GM12872 (cell line): ENCODE measurements around the gene ZFP57.

Source experiments
- TF ChIP-seq, protein P1 (sequence below): IDR thresholded peaks from 3 replicates; pipeline ENCODE4 v1.5.1; 2011; ENCODE audit warnings: low read depth, mild to moderate bottlenecking, low read length, moderate library complexity; ENCODE audit not compliant: insufficient read depth

ZFP57 gene

DNA sequence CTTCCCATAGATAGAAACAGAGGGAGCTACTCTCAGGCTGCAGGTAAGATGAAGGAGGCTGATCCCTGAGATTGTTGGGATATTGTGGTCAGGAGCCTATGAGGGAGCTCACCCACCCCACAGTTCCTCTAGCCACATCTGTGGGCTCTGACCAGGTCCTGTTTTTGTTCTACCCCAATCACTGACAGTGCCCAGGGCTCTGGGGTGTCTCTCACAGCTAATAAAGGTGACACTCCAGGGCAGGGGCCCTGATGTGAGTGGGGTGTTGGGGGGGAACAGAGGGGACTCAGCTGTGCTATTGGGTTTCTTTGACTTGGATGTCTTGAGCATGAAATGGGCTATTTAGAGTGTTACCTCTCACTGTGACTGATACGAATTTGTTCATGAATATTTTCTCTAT is 45.0 kb upstream of the ZFP57 start:
- TF ChIP-seq, protein P1, sequence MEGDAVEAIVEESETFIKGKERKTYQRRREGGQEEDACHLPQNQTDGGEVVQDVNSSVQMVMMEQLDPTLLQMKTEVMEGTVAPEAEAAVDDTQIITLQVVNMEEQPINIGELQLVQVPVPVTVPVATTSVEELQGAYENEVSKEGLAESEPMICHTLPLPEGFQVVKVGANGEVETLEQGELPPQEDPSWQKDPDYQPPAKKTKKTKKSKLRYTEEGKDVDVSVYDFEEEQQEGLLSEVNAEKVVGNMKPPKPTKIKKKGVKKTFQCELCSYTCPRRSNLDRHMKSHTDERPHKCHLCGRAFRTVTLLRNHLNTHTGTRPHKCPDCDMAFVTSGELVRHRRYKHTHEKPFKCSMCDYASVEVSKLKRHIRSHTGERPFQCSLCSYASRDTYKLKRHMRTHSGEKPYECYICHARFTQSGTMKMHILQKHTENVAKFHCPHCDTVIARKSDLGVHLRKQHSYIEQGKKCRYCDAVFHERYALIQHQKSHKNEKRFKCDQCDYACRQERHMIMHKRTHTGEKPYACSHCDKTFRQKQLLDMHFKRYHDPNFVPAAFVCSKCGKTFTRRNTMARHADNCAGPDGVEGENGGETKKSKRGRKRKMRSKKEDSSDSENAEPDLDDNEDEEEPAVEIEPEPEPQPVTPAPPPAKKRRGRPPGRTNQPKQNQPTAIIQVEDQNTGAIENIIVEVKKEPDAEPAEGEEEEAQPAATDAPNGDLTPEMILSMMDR = no peak

DNA sequence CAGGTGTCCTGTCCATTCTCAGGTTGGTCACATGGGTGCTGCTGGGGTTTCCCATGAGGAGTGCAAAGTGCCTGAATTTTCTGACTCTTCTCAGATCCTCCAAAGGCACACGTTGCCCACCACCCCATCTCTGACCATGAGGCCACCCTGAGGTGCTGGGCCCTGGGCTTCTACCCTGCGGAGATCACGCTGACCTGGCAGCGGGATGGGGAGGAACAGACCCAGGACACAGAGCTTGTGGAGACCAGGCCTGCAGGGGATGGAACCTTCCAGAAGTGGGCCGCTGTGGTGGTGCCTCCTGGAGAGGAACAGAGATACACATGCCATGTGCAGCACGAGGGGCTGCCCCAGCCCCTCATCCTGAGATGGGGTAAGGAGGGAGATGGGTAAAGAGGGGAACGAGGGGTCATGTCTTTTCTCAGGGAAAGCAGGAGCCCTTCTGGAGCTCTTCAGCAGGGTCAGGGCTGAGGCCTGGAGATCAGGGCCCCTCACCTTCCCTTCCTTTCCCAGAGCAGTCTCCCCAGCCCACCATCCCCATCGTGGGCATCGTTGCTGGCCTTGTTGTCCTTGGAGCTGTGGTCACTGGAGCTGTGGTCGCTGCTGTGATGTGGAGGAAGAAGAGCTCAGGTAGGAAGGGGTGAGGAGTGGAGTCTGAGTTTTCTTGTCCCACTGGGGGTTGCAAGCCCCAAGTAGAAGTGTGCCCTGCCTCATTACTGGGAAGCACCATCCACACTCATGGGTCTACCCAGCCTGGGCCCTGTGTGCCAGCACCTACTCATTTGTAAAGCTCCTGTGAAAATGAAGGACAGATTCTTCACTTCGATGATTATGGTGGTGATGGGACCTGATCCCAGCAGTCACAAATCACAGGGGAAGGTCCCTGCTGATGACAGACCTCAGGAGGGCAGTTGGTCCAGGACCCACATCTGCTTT is 44.3 kb upstream of the ZFP57 start:
- TF ChIP-seq, protein P1 = no peak

DNA sequence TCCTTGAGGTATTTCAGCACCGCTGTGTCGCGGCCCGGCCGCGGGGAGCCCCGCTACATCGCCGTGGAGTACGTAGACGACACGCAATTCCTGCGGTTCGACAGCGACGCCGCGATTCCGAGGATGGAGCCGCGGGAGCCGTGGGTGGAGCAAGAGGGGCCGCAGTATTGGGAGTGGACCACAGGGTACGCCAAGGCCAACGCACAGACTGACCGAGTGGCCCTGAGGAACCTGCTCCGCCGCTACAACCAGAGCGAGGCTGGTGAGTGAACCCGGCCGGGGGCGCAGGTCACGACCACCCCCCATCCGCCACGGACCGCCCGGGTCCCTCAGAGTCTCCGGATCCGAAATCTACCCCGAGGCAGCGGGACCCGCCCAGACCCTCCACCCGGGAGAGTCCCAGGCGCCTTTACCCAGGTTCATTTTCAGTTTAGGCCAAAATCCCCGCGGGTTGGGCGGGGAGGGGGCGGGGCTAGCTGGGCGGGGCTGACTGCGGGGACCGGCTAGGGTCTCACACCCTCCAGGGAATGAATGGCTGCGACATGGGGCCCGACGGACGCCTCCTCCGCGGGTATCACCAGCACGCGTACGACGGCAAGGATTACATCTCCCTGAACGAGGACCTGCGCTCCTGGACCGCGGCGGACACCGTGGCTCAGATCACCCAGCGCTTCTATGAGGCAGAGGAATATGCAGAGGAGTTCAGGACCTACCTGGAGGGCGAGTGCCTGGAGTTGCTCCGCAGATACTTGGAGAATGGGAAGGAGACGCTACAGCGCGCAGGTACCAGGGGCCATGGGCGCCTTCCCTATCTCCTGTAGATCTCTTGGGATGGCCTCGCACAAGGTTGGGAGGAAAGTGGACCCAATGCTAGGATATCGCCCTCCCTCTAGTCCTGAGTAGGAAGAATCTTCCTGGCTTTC is 43.0 kb upstream of the ZFP57 start:
- TF ChIP-seq, protein P1 = no peak

DNA sequence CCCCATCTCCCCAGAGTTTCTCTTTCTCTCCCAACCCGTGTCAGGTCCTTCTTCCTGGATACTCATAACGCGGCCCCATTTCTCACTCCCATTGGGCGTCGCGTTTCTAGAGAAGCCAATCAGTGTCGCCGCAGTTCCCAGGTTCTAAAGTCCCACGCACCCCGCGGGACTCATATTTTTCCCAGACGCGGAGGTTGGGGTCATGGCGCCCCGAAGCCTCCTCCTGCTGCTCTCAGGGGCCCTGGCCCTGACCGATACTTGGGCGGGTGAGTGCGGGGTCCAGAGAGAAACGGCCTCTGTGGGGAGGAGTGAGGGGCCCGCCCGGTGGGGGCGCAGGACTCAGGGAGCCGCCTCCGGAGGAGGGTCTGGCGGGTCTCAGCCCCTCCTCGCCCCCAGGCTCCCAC is 42.3 kb upstream of the ZFP57 start, which contains the start of gene HLA-F:
HLA-F (plus strand) TSS at position 173 of the 404 bp plus-strand sequence; CDS start at position 203, 30 bp downstream.
- TF ChIP-seq, protein P1 = no peak

DNA sequence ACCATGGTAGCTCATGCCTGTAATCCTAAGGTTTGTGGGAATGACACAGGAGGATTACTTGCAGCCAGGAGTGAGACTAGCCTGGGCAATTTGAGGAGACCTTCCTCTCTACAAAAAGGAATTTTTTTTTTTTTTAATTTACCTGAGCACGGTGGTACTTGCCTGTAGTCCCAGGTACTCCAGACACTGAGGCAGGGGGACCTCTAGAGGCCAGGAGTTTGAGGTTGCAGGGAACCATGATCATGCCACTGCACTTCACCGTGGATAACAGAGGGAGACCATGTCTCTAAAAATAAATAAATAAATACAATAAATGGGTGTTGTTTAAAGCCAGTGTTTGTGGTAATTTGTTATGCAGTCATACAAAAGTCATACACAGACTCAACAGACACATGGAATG is 39.9 kb upstream of the ZFP57 start:
- TF ChIP-seq, protein P1 = peak; percentile 31; the same call in 2 of the 3 replicates

DNA sequence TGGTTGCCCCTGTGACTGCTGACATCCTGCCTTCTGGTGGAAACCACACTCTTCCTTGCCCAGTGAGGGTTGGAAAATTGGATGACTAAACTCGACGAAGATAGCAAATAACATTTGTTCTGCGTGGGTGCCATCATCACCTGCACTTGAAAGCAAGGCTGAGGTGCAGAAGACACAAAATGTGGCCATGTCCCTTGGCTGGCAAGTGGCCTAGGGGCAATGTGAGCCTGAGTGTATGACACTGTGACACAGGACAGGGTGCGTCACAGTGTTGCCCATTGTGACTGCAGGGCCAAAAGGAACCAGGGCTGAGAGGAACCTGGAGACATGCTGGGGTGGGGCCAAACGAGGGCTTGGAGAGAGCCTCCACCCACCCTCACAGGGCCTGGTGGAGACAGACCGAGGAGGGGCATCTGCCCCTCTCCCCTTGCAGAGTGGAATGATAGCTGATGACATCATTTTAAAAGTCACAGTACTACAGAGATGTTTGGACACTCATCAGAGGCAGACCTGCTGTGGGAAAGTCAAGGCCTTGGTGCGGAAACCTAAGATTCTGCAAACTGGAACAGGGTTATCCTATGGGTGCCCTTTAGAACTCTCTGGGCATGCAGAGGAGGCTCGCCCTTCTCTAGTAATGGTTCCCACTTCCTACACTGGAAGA is 29.5 kb upstream of the ZFP57 start:
- TF ChIP-seq, protein P1 = no peak
